NCI-H345 (cell line): ENCODE data around the gene ADGRG1.
"Not testable (repeated sequence)": the region's sequence is repeated elsewhere in the genome, so short reads cannot be mapped to it uniquely, and the experiment has no call there.

Experiments
- DNase-seq: peaks from one replicate; lab custom pipeline; 2025; lab: John Stamatoyannopoulos, UW

ADGRG1 gene

DNA sequence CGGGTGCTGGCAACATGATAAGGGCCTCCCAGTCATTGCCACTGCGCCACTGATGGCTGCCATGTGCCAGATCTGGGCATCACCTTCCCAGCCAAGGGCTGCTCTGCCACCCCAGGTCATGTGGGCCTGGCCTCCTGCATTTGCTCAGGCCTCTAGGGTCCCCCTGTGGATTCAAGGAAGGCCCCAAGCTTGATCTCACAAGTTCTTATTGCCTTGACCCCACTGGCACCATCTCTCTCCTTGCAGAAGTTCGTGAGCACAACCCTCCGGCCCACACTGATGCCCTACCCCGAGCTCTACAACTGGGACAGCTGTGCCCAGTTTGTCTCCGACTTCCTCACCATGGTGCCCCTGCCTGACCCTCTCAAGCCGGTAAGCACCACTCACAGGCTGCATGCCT, 71.5 kb downstream of the ADGRG1 start:
- DNase-seq, result no peak

DNA sequence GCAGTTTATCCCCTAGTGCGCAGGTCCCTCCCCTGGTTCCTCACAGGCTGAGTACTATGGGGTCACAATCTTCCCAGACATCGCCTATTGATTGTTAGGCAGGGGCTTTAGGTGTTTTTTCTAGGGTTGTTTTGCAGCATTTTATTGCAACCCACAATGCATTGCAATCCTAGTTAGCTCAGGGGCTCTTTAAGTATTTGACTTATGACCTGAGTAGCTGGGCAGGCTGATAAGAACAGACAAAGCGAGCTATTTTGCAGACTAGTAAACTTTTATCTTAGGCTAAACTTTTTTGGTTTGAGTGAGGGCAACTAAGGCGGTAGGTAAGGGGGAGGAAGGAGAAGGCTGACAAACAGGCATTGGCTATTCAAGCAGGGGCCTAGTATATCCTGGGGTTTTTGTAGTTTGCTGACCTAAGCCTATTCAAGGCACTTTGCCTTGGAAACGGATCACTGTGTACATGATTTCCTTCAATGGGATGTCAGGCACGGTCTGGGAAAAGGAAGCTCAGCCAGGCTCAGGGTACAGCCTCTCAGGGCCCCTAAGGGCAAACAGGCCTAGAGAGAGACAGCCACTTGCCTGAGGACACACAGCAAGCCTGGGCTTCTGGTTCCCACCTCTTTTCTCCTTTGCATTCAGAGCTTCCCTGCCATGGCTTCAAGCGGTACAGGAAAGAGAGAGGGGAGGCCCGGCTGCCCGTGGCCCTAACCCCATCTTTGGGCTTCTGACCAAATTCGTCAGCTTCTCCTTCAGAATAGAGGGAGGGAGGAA, 72.5 kb downstream of the ADGRG1 start:
- DNase-seq, result no peak

DNA sequence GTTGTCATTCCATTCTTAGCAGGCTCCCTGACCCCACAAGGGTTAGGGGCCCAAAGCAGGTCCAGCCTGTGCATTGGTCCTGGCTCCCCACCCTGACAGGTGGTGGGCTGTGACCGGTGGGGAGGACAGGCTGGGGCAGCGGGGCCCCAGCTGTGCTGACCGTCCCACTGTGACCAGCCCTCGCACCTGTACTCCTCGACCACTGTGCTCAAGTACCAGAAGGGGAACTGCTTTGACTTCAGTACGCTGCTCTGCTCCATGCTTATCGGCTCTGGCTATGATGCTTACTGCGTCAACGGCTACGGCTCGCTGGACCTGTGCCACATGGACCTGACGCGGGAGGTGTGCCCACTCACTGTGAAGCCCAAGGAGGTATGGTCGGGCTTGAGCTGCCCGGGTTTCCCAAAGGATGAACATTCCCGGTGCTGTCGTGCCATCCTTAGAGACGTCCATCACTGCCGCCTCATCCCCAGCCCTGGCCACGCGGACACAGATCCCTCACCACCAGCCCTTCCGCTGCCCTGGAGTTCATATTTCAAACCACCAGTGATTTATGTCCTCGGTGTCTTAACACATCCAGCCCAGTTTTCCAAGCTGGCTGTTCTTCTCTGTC, 73.4 kb downstream of the ADGRG1 start:
- DNase-seq, result no peak

DNA sequence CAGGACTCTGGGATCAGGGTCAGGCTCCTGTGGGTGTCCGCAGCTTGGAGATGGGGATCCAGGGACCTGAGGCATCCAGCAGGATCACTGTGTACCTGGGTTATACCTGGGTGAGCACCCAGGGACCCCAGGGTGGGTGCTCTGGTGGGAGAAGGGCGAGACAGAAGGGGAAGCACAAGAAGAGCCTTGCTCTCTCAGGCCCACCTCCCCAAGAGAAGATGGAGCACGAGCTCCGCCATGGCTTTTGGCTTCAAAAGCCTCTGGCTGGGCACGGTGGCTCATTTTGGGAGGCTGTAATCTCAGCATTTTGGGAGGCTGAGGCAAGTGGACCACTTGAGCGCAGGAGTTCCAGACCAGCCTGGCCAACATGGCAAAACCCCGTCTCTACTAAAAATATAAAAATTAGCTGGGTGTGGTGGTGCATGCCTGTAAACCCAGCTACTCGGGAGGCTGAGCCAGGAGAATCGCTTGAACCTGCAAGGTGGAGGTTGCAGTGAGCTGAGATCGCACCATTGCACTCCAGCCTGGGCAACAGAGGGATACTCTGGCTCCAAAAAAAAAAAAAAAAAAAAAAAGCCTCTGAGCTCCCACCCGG, 75.1 kb downstream of the ADGRG1 start:
- no peak for DNase-seq

DNA sequence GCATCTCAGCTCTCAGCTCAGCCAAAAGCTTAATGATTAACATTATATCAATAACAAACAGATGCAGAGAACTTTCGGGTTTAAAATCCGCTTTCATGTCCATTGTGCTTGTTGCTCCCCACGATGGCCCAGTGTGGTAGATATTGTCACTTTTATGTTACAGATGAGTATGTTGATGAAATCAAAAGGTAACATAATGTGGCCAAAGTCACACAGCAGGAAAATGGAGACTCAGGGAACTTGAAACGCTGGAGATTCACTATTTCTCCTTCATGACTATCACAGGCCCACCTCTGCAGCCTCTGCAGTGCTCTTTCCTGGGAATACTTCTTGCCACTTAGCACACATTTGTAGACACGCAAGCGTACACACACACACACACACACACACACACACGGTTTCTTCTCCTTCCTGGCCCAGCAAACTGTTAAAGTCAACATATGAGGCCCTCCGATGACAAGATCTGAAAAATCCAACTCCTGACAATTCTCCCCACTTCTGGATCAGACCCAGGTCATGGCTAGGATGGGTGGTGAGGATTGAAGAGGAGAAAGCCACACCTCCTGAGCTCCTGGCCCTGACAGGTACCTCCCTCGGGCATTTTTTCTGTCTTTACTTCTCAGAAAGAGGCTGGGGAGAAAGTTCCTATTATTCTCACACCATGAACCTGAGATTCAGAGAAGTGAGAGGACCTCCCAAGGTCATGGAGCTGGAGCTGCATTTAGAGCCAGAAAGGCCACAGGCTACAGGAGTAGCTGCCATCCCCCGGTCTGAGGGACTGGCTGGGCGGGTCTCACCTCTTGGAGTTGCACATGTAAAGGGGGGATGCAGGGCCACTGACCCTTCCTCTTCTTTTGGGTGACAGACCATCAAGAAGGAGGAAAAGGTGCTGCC, 75.8 kb downstream of the ADGRG1 start:
- no peak for DNase-seq

DNA sequence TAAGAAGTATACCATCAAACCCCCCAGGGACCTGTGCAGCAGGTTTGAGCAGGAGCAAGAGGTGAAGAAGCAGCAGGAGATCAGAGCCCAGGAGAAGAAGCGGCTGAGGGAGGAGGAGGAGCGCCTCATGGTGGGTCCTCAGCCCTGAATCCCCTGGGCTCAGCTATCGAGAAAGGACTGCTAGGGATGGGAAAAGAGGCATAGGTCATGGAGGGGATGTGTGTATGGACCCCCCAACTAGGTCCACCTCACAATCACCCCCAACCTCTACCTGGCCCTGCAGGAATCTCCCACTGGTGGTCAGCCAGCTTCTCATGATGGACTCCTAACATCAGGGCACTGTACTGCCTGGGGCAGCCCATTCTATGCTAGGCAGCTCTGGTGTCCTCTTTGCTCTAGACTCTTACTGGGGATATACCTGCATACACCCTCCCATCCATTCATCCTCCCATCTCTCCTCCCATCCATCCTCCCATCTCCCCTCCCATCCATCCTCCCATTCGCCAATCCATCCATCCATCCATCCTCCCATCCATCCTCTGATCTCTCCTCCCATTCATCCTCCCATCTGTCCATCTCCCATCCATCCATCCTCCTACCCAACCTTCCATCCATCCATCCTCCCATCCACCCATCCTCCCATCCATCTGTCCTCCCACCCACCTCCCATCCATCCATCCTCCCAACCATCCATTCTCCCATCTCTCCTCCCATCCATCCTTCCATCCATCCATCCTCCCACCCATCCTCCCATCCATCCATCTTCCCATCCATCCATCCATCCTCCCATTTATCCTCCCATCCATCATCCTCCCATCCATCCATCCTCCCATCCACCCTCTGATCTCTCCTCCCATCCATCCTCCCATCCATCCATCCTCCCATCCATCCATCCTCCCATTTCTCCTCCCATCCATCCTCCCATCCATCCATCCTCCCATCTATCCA, 76.7 kb downstream of the ADGRG1 start:
- no peak for DNase-seq

DNA sequence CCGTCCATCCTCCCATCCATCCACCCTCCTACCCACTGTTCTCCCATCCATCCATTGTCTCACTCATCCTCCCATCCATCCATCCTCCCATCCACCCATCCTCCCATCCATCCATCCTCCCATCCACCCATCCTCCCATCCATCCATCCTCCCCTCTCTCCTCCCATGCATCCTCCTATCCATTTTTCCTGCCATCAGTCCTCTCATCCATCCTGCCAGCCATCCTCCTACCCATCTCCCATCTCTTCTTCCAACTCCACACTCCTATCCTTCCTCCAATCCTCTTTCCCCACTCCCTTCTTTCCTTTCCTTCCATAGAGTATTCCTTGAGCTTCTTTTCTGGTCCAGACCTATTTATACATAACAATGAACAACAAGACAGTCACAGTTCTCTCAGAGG, 78.3 kb downstream of the ADGRG1 start:
- DNase-seq, result no peak

DNA sequence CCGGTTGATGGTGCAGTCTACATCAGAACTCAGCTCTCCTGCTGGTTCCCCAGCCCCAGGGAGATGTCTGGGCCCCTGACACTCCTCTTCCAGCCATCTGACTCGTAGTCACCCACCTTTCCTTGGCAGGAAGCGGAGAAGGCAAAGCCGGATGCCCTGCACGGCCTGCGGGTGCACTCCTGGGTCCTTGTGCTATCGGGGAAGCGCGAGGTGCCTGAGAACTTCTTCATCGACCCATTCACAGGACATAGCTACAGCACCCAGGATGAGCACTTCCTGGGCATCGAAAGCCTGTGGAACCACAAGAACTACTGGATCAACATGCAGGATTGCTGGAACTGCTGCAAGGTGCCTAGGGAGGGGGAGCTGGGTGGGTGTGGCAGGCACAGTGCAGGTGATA, 78.9 kb downstream of the ADGRG1 start:
- DNase-seq, result no peak

DNA sequence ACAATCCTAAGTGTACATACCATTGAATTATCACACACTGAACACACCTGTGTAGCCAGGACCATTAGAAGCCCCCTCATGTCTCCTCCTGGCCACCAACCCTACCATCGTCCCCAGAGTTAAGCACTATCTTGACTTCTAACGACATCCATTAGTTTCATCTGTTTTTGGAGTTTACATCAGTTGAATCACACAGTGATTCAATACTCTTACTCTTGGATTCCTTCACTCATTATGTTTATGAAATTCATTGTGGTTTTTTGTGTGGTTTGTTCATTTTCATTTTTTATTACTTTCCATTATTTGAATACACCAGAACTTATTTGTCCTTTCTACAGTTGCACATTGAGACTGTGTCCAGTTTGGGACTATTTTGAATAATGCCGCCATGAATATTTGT, 79.7 kb downstream of the ADGRG1 start:
- no peak for DNase-seq

DNA sequence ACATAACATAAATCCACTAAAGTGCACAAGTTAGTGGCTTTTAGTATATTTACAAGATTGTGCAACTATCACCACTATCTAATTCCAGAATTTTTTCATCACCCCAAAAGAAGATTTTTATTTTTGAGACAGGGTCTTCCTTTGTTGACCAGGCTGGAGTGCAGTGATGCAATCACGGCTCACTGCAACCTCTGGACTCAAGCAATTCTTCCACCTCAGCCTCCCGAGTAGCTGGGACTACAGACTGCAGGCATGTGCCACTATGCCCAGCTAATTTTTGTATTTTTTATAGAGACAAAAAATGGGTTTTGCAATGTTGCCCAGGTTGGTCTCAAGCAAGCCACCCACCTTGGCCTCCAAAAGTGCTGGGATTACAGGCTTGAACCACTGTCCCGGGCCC, 81.2 kb downstream of the ADGRG1 start:
- DNase-seq, result no peak

DNA sequence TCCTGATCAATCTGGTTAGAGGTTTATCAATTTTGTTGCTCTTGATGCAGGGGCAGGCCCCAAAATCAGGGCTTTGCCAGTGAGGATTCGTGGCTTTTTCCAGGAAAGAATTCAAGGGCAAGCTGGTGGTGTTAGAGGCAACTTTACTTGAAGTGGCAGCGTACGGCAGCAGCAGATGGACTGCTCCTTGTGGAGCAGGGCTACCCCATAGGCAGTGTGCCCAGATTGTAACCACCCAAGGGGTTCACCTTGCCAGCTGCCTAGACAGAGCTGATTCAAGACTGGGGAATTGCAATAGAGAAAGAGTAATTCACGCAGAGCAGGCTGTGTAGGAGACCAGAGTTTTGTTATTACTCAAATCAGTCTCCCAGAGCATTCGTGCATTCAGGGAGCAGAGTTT, 82.9 kb downstream of the ADGRG1 start:
- DNase-seq, result no peak

DNA sequence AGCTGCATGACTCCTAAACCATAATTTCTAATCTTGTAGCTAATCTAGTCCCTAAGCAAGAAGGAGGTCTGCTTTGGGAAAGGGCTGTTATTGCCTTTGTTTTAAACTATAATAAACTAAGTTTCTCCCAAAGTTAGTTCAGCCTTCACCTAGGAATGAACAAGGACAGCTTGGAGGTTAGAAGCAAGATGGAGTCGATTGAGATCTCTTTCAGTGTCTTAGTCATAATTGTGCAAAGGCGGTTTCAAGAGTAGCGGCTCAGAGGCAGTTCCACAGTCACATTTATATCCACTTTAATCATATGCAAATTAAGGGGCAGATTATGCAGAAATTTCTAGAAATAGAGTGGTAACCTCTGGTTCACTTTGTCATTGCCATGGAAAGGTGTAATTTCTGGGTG, 83.6 kb downstream of the ADGRG1 start:
- no peak for DNase-seq

DNA sequence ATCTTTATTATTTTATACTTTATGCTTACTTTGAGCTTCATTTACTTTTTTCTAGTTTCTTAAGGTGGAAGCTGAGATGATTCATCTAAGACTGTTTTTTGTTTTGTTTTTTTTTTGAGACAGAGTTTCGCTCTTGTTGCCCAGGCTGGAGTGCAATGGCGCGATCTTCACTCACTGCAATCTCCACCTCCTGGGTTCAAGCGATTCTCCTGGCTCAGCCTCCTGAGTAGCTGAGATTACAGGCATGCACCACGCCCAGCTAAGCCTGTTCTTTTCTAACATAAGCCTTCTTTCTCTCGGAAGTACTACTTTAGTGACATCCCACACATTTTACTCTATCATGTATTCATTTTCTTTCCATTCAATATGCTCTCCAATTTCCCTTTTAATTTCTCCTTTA, 84.1 kb downstream of the ADGRG1 start:
- DNase-seq, result not testable (repeated sequence)

DNA sequence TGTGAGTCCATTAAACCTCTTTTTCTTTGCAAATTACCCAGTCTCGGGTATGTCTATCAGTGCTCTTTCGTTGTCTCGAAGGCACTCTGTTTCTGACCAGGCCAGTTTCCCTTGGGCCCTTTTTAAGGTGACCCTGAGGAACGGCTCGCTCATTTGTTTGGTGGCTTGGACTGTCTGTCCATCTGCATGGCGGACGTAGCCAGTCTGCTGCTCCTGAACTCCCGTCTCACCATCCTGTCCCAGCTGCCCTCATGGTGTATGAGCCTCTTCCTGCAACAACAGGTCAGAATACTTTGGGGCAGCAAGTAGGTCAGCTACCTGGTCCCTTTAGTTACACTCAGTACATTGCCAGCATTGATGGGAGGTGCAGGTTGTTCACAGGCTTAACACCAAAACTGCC, 85.2 kb downstream of the ADGRG1 start:
- DNase-seq, result no peak

DNA sequence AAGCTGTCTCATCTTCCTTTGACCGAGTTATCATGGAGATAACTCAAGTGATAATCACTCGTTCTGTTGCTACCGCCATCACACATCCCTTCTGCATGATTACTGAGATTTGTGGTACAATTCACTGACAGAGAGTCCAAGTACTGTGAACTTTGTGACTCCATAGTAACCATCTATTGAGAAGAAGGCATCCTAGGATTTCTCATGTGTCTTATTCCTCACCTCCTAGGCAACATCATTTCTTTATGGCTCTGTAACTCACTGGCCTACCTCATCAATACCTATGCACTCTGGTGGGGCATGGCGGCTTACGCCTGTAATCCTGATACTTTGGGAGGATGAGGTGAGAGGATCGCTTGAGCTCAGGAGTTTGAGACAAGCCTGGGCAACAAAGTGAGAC, 85.6 kb downstream of the ADGRG1 start:
- DNase-seq, result no peak
